Esophagus muscularis mucosa (tissue), 4 donors: ENCODE measurements around the gene TPH1.

Experiments used
- CTCF ChIP-seq, 3 experiments: fragments of 200-600 bp in 2 of 3; fragments of 450-650 bp in 1 of 3; sonication (generic) in 2 of 3; IDR thresholded peaks; one replicate each; pipeline ENCODE4 v1.5.1; 2017 to 2019; ENCODE audit warnings: antibody characterized with exemption in 3 of 3, mild to moderate bottlenecking in 2 of 3, moderate library complexity in 1 of 3
- EP300 ChIP-seq: sonication (generic); formaldehyde crosslinking; IDR thresholded peaks from one replicate; pipeline ENCODE4 v1.6.1; 2017; ENCODE audit warnings: antibody characterized with exemption
- POLR2A ChIP-seq: fragments of 450-650 bp; IDR thresholded peaks from one replicate; pipeline ENCODE4 v1.6.1; 2017; ENCODE audit warnings: antibody characterized with exemption, moderate library complexity, mild to moderate bottlenecking, low read depth
- POLR2AphosphoS5 ChIP-seq, 2 donors: sonication (generic); formaldehyde crosslinking; IDR thresholded peaks; one replicate each; pipeline ENCODE4 v1.6.1; 2017; ENCODE audit warnings: antibody characterized with exemption in 2 of 2

- no peak for TF ChIP-seq EP300
- no peak for TF ChIP-seq POLR2A
- no peak for TF ChIP-seq POLR2AphosphoS5 (IDR thresholded peaks at IDR 0.05)
- no peak for TF ChIP-seq CTCF (IDR thresholded peaks at IDR 0.05)
Observed at GRCh38 chr11:18001191-18001590, 44.9 kb downstream of the TPH1 start.
